ENCODE data around the gene GNMT. TPM values are rescaled to one million over a fixed set of nuclear protein-coding genes. Genes with fewer than 3 reads are reported as not detected.

Gene GNMT
- total and polyA plus RNA-seq, 2 of the 8 experiments (the other 6 are each of a cell fraction or from before 2014, with no cell fraction given): 1.8 to 3.4 TPM

DNA sequence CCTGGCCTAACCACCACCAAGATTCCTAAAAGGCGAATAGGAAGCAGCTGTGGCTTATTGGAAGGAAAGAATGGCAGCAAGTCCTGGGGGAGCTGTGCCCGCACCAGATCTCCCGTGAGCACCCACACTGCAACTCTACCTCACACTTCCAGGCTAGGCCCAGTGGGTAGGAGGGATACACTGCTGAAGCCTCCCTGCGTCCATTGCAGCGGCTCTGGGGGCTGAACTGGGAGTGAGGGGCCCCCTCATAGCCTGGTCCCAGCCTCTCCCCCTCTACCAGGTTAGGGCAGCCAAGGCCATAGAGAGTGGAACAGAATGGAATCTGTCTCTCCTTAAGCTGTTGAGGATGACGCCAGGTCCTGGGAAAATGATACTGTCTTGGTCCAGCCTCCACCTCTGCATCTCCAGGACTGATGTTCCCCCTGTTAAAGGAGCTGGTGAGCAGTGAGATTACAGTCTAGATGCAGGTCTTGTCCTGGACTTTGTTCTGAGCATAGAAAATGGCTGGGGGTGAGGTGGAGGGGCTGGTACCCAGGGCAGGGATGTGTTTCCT lies 20.0 kb upstream of the GNMT start:
- Histone ChIP-seq H4K91ac (replicated peaks; ENCODE audit: insufficient read length, low read length) (no peak overlapping the region), H4K8ac (ENCODE audit: extremely low read depth, insufficient read depth, low read length) (0 out of 2 replicates have a peak overlapping the region, but pooled peaks have one; percentile 42), H2BK20ac (ENCODE audit: low read length) (no peak overlapping the region), H2BK12ac (ENCODE audit: low read depth, low read length) (no peak overlapping the region), H3K79me1 (ENCODE audit: low read depth, low read length) (no peaks in the 10 kb centered on the region; the same call in 1 of the 2 replicates), H3K36me3 (ENCODE audit: control insufficient read depth in 2 of 4, insufficient read depth in 4 of 4, low read length in 3 of 4) (peaks cover 1 to 27% (median 13%) of the 10 kb centered on the region in 4 experiments; a peak in 7 of 8 replicates), H4K5ac (ENCODE audit: insufficient read length, low read depth, low read length) (no peak overlapping the region), H3K14ac (ENCODE audit: insufficient read length) (no peak overlapping the region), H3K56ac (replicated peaks; ENCODE audit: insufficient read length, low read depth, low read length) (no peak overlapping the region), H3K9me3 (ENCODE audit: insufficient read depth in 2 of 2, low read depth in 1 of 2, low read length in 1 of 2) (no peaks in the 10 kb centered on the region), H2BK15ac (ENCODE audit: low read length) (no peak overlapping the region), H3K79me2 (ENCODE audit: control insufficient read depth in 1 of 2, insufficient read depth in 2 of 2, low read length in 2 of 2) (peaks cover 0 to 4% of the 10 kb centered on the region in 2 experiments; a peak in 1 of 4 replicates), H2BK120ac (replicated peaks; ENCODE audit: low read depth, low read length) (no peak overlapping the region), H3K9ac (replicated peaks in 1 of 4; ENCODE audit: extremely low read depth in 1 of 4, low read depth in 3 of 4, low read length in 3 of 4) (no peak overlapping the region), H2AK5ac (ENCODE audit: low read depth, low read length) (no peak overlapping the region), H3K27me3 (replicated peaks in 1 of 4; ENCODE audit: control insufficient read depth in 3 of 4, extremely low read depth in 1 of 4, insufficient read depth in 3 of 4, low read length in 3 of 4) (no peaks in the 10 kb centered on the region), H2AFZ (ENCODE audit: low read length) (no peak overlapping the region), H4K20me1 (replicated peaks in 1 of 2; ENCODE audit: control insufficient read depth in 1 of 2, insufficient read depth in 2 of 2, low read length in 2 of 2) (peaks cover 0 to 2% of the 10 kb centered on the region in 2 experiments), H3K18ac (ENCODE audit: extremely low read depth, low read length) (no peak overlapping the region), H3K4ac (replicated peaks; ENCODE audit: insufficient read length, low read depth, low read length) (no peak overlapping the region), H3K23ac (ENCODE audit: insufficient read length) (no peak overlapping the region), H3K4me1 (replicated peaks in 1 of 4; ENCODE audit: control insufficient read depth in 3 of 4, insufficient read depth in 4 of 4, low read length in 3 of 4) (peaks cover 0 to 6% (median 1%) of the 10 kb centered on the region in 4 experiments; a peak in 4 of 7 replicates), H3K4me3 (ENCODE audit: extremely low read depth in 1 of 4, insufficient read depth in 2 of 4, low read depth in 3 of 4, low read length in 4 of 4) (no peak overlapping the region), H3K27ac (ENCODE audit: low read depth, low read length) (no peak overlapping the region), H3K23me2 (ENCODE audit: low read depth, low read length) (no peaks in the 10 kb centered on the region), H3K4me2 (ENCODE audit: insufficient read depth in 1 of 2, low read depth in 2 of 2, low read length in 2 of 2) (no peak overlapping the region), H2BK5ac (ENCODE audit: low read depth, low read length) (no peak overlapping the region)
- FAIRE-seq: no peak
- 96% methylated on average over 6 of the region's 6 CpGs; no CpG with 5 or more reads in 1 of the 2 experiments for WGBS, 2 experiments (ENCODE audit: extremely low coverage in 1 of 2, insufficient coverage in 1 of 2, insufficient read length in 1 of 2, insufficient replicate concordance in 2 of 2, low coverage in 1 of 2, low lambda C conversion rate in 2 of 2, missing lambda C conversion rate in 1 of 2)
- no peak for DNase-seq (ENCODE audit: low read depth in 1 of 2, low spot score in 2 of 2)
- CTCF ChIA-PET (ENCODE audit: partially characterized antibody): interaction anchor here (1.2 to 1.4 kb wide), 3 partner anchors 23 to 70 kb away, joined by 3 to 5 read pairs (median 3); no protein-coding TSS in a partner anchor
- POLR2A ChIA-PET (ENCODE audit: partially characterized antibody): interaction anchor here (1.1 to 1.5 kb wide), 3 partner anchors 11 to 69 kb away, joined by 3 to 4 read pairs (median 4); partner anchors contain the start of gene CNPY3
- TF ChIP-seq TCF12 (IDR thresholded peaks at IDR 0.05; ENCODE audit: low read depth, low read length): no peak
- TF ChIP-seq YY1 (IDR thresholded peaks at IDR 0.05; ENCODE audit: low read depth, low read length): no peak
- TF ChIP-seq HDAC6 (IDR thresholded peaks at IDR 0.05; ENCODE audit: low read depth, low read length): no peak
- TF ChIP-seq CBX5 (IDR thresholded peaks at IDR 0.05; ENCODE audit: low read depth, low read length): no peak
- no peak for TF ChIP-seq POLR2A (IDR thresholded peaks at IDR 0.05; ENCODE audit: control extremely low read depth in 1 of 2, low read depth in 2 of 2, low read length in 2 of 2)
- TF ChIP-seq TEAD4 (IDR thresholded peaks at IDR 0.05; ENCODE audit: low read depth, low read length): no peak
- no peak for TF ChIP-seq KDM4A (IDR thresholded peaks at IDR 0.05; ENCODE audit: low read depth, low read length, severe bottlenecking)
- TF ChIP-seq SUZ12 (IDR thresholded peaks at IDR 0.05; ENCODE audit: low read length): no peak
- TF ChIP-seq JUND (IDR thresholded peaks at IDR 0.05; ENCODE audit: low read length): no peak
- no peak for TF ChIP-seq KDM5A (IDR thresholded peaks at IDR 0.05; ENCODE audit: low read length)
- TF ChIP-seq JUN (IDR thresholded peaks at IDR 0.05; ENCODE audit: low read depth, low read length): no peak
- TF ChIP-seq RAD21 (IDR thresholded peaks at IDR 0.05 in 1 of 2, conservative IDR thresholded peaks at IDR 0.05 in 1 of 2; ENCODE audit: low read depth in 2 of 2, low read length in 2 of 2): no peak
- no peak for TF ChIP-seq POU5F1 (IDR thresholded peaks at IDR 0.05; ENCODE audit: low read depth, low read length)
- TF ChIP-seq SRF (IDR thresholded peaks at IDR 0.05; ENCODE audit: low read depth, low read length): no peak

All from H1 (cell line).